HUES6 (cell line): ENCODE data around the gene PLCH1.

ENCODE experiments used
- H3K27ac ChIP-seq: 2 replicates; pipeline ENCODE4 v1.7.0; 2013; ENCODE audit warnings: low read depth, mild to moderate bottlenecking, low read length, inconsistent platforms
- H3K27me3 ChIP-seq: 2 replicates; pipeline ENCODE4 v1.6.1; 2013; ENCODE audit warnings: low read length; ENCODE audit not compliant: control insufficient read depth, insufficient read depth
- H3K36me3 ChIP-seq: 2 replicates; pipeline ENCODE4 v1.6.1; 2013; ENCODE audit warnings: low read length; ENCODE audit not compliant: control insufficient read depth, insufficient read depth
- H3K4me1 ChIP-seq: 2 replicates; pipeline ENCODE4 v1.6.1; 2013; ENCODE audit warnings: low read length; ENCODE audit not compliant: control insufficient read depth, insufficient read depth
- H3K4me3 ChIP-seq: 2 replicates; pipeline ENCODE4 v1.5.1; 2013; ENCODE audit warnings: low read depth, low read length
- H3K9ac ChIP-seq: one replicate; pipeline ENCODE4 v1.6.1; 2013; ENCODE audit warnings: mild to moderate bottlenecking, low read length
- H3K9me3 ChIP-seq: 2 replicates; pipeline ENCODE4 v1.6.1; 2013; ENCODE audit warnings: low read depth, low read length; ENCODE audit not compliant: control insufficient read depth, insufficient read depth

PLCH1 gene

DNA sequence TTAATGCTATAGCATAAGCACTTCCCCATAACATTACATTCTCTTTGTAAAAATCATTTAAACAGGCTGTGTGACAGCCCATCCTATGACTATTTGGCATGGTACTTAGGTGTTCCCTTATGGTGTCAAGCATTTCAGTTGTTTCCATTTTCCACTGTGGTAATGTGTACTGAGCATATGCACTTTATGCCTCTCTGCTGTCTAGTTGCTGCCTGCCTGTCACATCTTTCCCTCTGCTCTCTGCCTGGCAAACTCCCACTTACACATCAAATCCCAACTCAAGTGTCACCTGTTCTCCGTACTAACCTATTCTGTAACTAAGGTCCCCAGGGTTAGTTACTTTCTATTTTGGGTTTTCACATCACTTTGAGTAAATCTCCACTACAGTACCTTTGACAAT, 367.0 kb downstream of the PLCH1 start:
- Histone ChIP-seq H3K27me3 (no peaks in the 10 kb centered on the region), H3K9ac (no peak overlapping the region), H3K4me3 (no peak overlapping the region), H3K4me1 (peaks cover 7% of the 10 kb centered on the region), H3K27ac (no peak overlapping the region), H3K9me3 (no peaks in the 10 kb centered on the region), H3K36me3 (no peaks in the 10 kb centered on the region)

DNA sequence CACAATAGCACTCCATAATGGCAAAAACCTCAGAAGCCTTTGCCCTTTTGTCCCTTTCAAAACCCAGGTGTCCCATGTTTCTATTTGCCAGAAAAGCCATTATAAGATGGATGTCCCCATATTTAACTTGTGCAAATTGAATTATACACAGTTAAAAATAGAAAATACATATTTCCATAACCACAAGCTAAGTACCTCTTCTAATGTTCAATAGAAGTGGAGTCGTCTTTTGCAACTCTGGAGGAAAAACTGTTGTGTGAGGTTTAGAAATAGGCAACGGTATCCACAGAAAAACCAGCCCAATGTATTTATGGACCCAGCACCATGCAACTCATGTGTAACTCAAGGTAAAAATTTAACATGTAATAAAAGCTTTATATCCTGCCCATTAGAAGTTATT, 367.8 kb downstream of the PLCH1 start:
- Histone ChIP-seq H3K9me3 (no peaks in the 10 kb centered on the region), H3K9ac (no peak overlapping the region), H3K4me3 (no peak overlapping the region), H3K27ac (no peak overlapping the region), H3K4me1 (peaks cover 11% of the 10 kb centered on the region), H3K27me3 (no peaks in the 10 kb centered on the region), H3K36me3 (no peaks in the 10 kb centered on the region)

DNA sequence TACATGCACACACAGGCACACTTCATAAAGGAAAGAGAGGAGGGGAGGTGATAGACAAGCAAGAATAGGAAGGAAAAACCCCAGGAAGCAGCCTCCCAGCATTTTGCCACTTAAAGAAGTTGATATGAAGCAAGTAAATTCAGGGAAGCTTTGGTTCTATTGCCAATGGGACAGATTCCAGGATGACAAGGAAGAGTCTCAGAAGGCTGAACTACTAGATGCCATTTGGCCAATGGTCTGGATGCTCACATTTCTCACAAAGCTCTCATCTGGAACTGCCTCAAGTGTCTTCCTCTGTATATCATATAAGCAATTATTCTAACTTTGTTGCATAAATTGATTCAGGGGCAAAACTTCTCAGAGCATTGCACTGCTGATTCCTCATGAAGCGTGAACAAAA, 372.6 kb downstream of the PLCH1 start:
- no peaks in the 10 kb centered on the region for H3K36me3 ChIP-seq
- H3K9me3 ChIP-seq = no peaks in the 10 kb centered on the region
- H3K27me3 ChIP-seq = no peaks in the 10 kb centered on the region
- no peak overlapping the region for H3K4me3 ChIP-seq
- H3K9ac ChIP-seq = no peak overlapping the region
- H3K4me1 ChIP-seq = peaks cover 49% of the 10 kb centered on the region
- H3K27ac ChIP-seq = no peak overlapping the region

DNA sequence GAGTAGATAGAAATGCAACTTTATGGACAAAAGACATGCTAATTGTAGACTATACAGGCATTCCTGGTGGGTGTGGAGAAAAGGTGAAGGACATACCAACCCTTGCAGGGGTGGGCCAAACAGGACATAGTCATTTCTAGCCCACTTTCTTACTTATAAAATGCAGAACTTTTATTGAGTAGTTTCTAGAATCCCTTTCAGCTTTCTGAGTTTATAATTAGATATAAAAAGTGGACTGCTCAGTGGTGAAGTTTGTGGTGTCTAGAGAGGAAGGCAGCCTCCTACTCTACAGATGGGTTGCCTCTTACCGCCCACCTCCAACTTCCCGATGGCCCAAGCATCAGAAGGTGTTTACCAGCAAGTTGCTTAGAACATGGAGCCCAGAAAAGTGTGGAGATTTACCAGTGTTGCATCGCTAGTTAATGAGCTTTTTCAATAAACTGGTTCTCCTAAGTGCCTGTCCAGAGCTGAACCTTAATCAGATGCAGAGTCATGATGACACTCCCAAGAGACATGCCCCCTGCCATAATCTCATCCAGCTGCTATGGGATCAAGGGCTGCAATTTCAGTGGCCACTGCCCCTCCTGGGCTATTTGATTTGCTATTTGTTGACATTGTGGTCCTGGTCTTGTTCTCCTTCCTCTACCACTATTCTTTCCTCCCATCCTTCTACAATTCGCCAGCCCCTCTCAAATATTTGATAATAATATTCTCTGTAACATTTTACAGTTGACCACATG, 373.9 kb downstream of the PLCH1 start:
- Histone ChIP-seq H3K4me3 (no peak overlapping the region), H3K9ac (no peak overlapping the region), H3K9me3 (no peaks in the 10 kb centered on the region), H3K27me3 (no peaks in the 10 kb centered on the region), H3K4me1 (peaks cover 53% of the 10 kb centered on the region), H3K27ac (no peak overlapping the region), H3K36me3 (no peaks in the 10 kb centered on the region)

DNA sequence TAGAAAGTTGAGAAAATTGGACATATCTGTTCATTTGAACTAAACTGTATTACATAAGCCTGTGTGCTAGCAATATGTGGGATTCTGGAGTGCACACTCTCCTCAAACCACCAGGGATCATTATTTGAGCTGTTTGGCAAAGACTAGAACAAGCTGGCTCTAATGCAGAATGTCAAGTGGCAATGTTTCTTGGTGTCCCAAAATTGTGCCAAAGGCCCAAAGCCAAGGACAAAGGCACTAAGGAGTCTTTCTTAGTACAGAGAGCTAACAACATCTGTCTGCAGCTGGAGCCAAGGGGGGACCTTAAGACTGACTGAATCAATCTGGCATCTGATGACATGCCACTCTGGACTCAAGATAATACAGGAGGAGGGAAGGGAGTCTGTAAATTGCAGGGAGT, 374.7 kb downstream of the PLCH1 start:
- Histone ChIP-seq H3K9me3 (peaks cover 4% of the 10 kb centered on the region; the same call in 1 of the 2 replicates), H3K4me3 (no peak overlapping the region), H3K27ac (no peak overlapping the region), H3K27me3 (no peaks in the 10 kb centered on the region), H3K9ac (peak overlapping the region; percentile 17), H3K4me1 (peaks cover 57% of the 10 kb centered on the region), H3K36me3 (no peaks in the 10 kb centered on the region)

DNA sequence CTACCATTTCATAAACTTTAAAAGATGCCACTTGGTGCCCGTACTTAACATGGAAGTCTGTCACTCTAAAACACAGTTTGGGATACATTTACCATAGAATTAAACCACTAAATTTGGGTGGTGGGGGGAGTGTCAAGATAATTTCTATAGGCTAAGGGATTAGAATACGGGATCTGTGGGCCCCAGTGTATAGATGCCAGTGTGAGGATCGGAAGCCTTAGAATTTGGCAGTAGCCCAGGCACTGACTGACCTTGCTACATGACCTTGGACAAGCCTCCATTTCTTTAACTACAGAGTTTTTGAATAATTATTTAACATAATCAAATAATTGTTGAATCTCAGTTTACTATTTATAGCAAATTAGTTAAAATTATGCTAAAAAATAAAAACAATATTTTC, 375.1 kb downstream of the PLCH1 start:
- H3K36me3 ChIP-seq = no peaks in the 10 kb centered on the region
- no peak overlapping the region for H3K9ac ChIP-seq
- peak overlapping the region; percentile 34; the same call in 1 of the 2 replicates for H3K4me3 ChIP-seq
- H3K9me3 ChIP-seq = peaks cover 4% of the 10 kb centered on the region; the same call in 1 of the 2 replicates
- H3K27me3 ChIP-seq = no peaks in the 10 kb centered on the region
- peaks cover 61% of the 10 kb centered on the region for H3K4me1 ChIP-seq
- H3K27ac ChIP-seq = peak overlapping the region; percentile 56; the same call in 1 of the 2 replicates

GRCh38 chr3:155369244-155369643, 375.6 kb downstream of the PLCH1 start:
- Histone ChIP-seq H3K4me3 (peak overlapping the region; percentile 34), H3K9me3 (peaks cover 4% of the 10 kb centered on the region; the same call in 1 of the 2 replicates), H3K27me3 (no peaks in the 10 kb centered on the region), H3K27ac (peak overlapping the region; percentile 56; the same call in 1 of the 2 replicates), H3K9ac (no peak overlapping the region), H3K36me3 (no peaks in the 10 kb centered on the region), H3K4me1 (peaks cover 66% of the 10 kb centered on the region)

- Histone ChIP-seq H3K9me3 (peaks cover 4% of the 10 kb centered on the region; the same call in 1 of the 2 replicates), H3K9ac (no peak overlapping the region), H3K4me1 (peaks cover 71% of the 10 kb centered on the region), H3K4me3 (no peak overlapping the region), H3K27me3 (no peaks in the 10 kb centered on the region), H3K36me3 (no peaks in the 10 kb centered on the region), H3K27ac (peak overlapping the region; percentile 24; the same call in 1 of the 2 replicates)
Measured at GRCh38 chr3:155368786-155369185, 376.1 kb downstream of the PLCH1 start.

- Histone ChIP-seq H3K4me3 (no peak overlapping the region), H3K27ac (peak overlapping the region; percentile 43; the same call in 1 of the 2 replicates), H3K9ac (no peak overlapping the region), H3K36me3 (no peaks in the 10 kb centered on the region), H3K9me3 (peaks cover 4% of the 10 kb centered on the region; the same call in 1 of the 2 replicates), H3K4me1 (peaks cover 71% of the 10 kb centered on the region), H3K27me3 (no peaks in the 10 kb centered on the region)
Measured at GRCh38 chr3:155367506-155367905, 377.4 kb downstream of the PLCH1 start.

GRCh38 chr3:155365178-155365783, 379.6 kb downstream of the PLCH1 start:
- H3K27ac ChIP-seq = no peak overlapping the region; the same call in 1 of the 2 replicates
- H3K27me3 ChIP-seq = peaks cover 4% of the 10 kb centered on the region; the same call in 1 of the 2 replicates
- H3K4me1 ChIP-seq = peaks cover 72% of the 10 kb centered on the region
- no peaks in the 10 kb centered on the region for H3K36me3 ChIP-seq
- H3K9me3 ChIP-seq = peaks cover 4% of the 10 kb centered on the region; the same call in 1 of the 2 replicates
- no peak overlapping the region for H3K4me3 ChIP-seq
- no peak overlapping the region for H3K9ac ChIP-seq

DNA sequence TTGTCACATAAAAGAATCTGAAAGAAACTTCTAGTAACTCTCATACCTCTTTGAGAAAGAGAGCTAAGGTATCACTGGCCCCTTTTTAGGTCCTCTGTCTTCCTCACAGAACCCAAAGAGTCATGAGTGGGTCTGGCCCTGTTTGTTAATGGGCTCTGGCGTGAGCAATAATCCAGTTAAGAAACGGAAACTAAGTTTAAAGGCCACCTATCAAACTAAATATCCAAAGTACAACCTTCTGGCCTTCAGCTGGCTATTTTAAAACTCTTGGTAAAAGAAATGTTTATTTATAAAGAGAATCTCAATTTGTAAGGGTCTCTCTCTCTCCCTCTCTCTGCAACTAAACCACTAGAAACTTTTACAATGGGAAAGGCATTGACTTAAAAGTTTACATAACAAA, 380.4 kb downstream of the PLCH1 start:
- peaks cover 71% of the 10 kb centered on the region for H3K4me1 ChIP-seq
- peaks cover 4% of the 10 kb centered on the region; the same call in 1 of the 2 replicates for H3K9me3 ChIP-seq
- H3K36me3 ChIP-seq = no peaks in the 10 kb centered on the region
- no peak overlapping the region for H3K4me3 ChIP-seq
- H3K9ac ChIP-seq = peak overlapping the region; percentile 36
- peak overlapping the region; percentile 70; the same call in 1 of the 2 replicates for H3K27ac ChIP-seq
- H3K27me3 ChIP-seq = peaks cover 4% of the 10 kb centered on the region; the same call in 1 of the 2 replicates
